PC-3 (cell line): Measurements from ENCODE around the gene BMP2.

Source experiments
- EZH2 ChIP-seq: fragments of 300-600 bp; sonication (generic); IDR thresholded peaks from one replicate; pipeline ENCODE4 v1.6.1; 2017; ENCODE audit warnings: antibody characterized with exemption, mild to moderate bottlenecking, low read length; ENCODE audit not compliant: unreplicated experiment
- TF ChIP-seq, protein P1 (sequence below): fragments of 300-600 bp; sonication (generic); conservative IDR thresholded peaks from 2 replicates; pipeline ENCODE4 v1.5.1; 2017; ENCODE audit warnings: antibody characterized with exemption, low read depth, mild to moderate bottlenecking, low read length

GRCh38 chr20:6766433-6766832, 1.1 kb upstream of the BMP2 start:
- TF ChIP-seq, protein P1, sequence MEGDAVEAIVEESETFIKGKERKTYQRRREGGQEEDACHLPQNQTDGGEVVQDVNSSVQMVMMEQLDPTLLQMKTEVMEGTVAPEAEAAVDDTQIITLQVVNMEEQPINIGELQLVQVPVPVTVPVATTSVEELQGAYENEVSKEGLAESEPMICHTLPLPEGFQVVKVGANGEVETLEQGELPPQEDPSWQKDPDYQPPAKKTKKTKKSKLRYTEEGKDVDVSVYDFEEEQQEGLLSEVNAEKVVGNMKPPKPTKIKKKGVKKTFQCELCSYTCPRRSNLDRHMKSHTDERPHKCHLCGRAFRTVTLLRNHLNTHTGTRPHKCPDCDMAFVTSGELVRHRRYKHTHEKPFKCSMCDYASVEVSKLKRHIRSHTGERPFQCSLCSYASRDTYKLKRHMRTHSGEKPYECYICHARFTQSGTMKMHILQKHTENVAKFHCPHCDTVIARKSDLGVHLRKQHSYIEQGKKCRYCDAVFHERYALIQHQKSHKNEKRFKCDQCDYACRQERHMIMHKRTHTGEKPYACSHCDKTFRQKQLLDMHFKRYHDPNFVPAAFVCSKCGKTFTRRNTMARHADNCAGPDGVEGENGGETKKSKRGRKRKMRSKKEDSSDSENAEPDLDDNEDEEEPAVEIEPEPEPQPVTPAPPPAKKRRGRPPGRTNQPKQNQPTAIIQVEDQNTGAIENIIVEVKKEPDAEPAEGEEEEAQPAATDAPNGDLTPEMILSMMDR: no peak
- TF ChIP-seq EZH2: no peak
